Activated CD8-positive, alpha-beta memory T cell treated with anti-CD3 and anti-CD28 coated beads for 1 hour (primary cell): ENCODE results near the gene KANK2.
"Not testable (repeated sequence)": the region's sequence is repeated elsewhere in the genome, so short reads cannot be mapped to it uniquely, and the experiment has no call there.

ENCODE experiments used
- DNase-seq, 2 donors: peaks; one replicate each; pipeline ENCODE4 v3.0.0-alpha.2; 2020; ENCODE audit warnings: low read depth in 1 of 2; ENCODE audit errors: extremely low read depth in 1 of 2

The KANK2 gene

DNA sequence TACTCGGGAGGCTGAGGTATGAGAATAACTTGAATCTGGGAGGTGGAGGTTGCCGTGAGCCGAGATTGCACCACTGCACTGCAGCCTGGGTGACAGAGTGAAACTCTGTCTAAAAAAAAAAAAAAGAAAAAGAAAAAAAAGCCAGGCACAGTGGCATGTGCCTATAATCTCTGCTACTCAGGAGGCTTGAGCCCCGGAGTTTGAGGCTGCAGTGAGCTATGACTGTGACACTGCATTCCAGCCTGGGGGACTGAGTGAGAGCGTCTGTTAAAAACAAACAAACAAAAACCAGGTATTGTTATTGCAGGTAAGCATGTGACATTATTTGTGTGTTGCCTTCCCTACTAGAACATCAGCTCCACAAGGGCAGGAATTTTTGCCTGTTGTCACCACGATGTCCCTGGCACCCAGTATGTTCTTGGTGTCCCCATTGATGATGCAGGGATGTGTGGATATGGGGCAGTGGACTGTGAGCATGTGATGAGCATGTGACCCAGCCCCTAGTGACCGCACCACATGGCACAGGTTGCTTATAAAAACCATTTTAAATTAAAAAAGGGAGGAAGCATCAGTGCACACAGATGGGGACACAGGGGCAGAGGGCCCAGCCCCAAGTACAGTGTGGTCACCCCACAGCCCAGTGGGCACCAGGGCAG lies 1.6 kb upstream of the KANK2 start:
- no peak for DNase-seq

DNA sequence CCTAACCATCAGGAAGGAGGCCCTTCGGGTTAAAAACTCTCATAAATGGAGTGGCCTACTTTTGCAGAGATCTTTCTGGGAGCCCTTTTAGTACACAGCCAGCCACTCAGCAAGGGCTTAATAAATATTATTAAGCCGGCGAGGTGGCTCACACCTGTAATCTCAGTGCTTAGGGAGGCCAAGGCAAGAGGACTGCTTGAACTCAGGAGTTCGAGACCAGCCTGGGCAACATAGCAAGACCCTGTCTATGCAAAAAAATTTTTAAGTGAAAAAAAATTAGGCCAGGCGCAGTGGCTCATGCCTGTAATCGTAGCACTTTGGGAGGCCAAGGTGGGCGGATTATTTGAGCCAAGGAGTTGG lies 810 bp upstream of the KANK2 start:
- no peak for DNase-seq

GRCh38 chr19:11196406-11197287 lies 698 bp downstream of the KANK2 start:
- no peak for DNase-seq

DNA sequence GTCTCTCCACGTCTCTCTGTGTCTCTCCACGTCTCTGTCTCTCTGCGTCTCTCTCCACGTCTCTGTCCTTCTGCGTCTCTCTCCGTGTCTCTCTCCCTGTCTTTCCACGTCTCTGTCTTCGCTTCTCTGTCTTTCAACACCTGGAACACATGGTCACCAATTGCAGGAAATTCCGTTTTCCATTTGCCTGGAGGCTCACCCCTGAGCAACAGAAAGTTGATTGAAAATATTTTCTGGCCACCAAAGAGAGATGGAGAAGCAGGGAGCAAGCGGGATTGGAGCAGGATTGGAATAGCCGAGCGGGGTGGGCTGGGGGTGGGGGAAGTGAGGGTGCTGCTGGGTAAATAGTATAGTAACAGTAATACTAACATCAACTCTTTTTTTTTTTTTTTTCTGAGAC lies 1.7 kb downstream of the KANK2 start:
- DNase-seq, result no peak

DNA sequence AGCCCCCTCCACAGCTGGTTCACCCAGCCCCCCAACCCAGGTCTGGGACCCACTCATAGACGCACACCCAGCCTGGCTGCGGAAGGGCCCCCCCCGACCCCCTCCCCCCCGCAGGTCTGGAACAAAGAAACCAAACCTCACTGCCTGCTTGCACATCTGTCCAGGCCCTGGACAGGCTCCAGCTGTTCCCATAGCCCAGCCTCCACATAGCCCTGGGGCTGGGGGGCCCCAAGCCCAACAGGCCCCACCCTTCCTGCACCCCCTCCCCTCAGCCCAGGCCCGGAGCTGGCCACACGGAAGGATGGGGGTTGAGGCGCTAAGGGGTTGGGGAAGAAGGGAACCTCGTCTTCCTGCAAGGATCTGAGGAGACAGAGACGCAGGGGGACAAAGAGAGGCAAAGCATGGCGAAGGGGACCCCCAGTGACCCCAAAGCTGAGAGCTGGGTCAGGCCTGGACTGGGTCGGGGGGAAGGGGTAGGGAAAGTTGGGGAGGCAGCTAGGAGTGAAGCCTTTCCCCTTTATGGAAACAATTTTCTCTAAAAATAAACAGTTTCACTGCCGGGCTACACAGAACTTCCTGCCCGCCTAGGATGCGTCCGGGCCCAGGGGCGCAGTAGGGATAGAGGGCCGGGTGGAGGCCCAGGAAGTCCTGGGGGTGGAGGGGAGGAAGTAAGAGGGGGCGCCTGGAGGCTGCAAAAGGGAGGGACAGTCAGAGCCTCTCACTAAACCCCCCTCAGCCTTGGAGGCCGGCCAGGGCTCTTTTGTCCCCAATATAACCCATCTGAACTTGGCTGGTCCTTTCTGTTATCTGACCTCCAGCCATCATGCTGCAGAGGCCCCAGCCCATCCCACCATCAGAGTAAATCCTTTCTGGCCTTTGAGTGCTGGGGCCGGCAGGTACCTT lies 2.4 kb downstream of the KANK2 start:
- no peak for DNase-seq

DNA sequence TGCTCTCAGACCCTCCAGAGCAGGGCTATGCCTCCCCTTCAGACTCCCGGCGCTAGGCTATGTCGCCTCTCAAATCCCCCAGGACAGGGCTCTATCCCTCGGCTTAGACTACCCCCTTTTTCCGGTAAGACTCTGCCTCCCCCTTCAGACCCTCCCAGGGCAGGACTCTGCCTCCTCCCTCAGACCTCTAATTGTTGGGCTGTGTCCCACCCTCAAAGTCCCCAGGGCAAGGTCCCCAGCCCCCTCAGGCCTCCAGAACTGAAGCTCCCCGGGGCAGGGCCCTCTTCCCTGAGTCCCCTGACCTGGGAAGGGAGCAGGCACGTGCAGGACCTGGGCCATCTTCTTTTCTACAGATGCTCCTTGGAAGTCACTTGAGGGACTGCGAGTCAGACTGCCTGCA lies 3.2 kb downstream of the KANK2 start:
- no peak for DNase-seq

- DNase-seq, result no peak
Measured at GRCh38 chr19:11192957-11193939, 4.1 kb downstream of the KANK2 start.

DNA sequence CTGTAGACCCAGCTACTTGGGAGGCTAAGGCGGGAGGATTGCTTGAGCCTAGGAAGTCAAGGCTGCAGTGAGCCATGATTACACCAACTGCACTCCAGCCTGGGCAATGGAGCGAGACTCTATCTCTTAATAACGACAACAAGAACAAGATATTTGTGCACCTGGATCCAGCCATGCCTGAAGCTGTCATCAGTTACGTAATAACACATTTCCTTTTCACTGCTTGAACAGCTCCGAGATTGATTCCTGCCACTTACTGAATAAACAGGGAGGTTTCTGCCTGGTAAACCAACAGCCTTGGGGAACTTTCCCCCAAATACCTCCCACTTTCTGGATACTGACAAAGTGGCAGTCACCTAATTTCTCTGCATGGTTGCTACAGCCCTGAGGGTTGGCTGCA lies 5.4 kb downstream of the KANK2 start:
- DNase-seq, result no peak

- DNase-seq, result no peak
Measured at GRCh38 chr19:11191273-11191755, 6.0 kb downstream of the KANK2 start.

DNA sequence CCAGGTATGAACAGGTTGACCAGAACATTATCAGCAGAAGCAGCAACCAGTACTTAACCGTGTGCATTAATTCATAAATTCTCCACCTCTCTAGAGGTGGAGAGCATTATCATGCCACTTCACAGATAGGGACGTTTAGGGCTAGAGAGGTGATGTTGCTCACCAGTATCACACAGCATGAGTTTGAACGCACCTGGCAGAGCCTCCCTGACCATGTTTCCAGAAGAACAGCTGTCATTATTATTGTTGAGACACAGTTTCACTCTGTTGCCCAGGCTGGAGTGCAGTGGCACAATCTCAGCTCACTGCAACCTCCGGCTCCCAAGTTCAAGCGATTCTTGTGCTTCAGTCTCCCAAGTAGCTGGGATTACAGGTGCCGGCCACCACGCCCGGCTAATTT lies 6.8 kb downstream of the KANK2 start:
- no peak for DNase-seq

DNA sequence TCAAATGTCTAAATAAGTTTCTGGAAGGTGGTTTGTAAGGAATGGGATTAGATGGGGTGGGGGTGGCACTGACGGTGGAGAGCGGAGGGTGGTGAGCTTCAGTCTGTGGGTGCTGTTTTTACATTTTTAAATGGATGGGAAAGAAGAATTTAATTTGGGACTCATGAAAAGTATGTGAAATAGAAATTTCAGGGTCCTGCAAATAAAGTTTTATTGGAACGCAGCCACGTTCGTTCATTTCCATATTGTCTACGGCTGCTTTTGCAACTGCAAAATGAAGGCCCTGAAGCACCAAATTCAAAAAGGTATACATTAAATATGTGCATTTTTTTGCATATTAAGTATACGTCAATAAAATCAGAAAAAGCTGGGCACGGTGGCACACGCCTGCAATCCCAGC lies 9.9 kb downstream of the KANK2 start:
- DNase-seq, result no peak

GRCh38 chr19:11182994-11183393 lies 14.4 kb downstream of the KANK2 start:
- no peak for DNase-seq

GRCh38 chr19:11181488-11181887 lies 15.9 kb downstream of the KANK2 start:
- DNase-seq, result no peak

- DNase-seq, result not testable (repeated sequence)
Measured at GRCh38 chr19:11180975-11181374, 16.4 kb downstream of the KANK2 start.

- DNase-seq, result no peak
Measured at GRCh38 chr19:11180346-11180745, 17.0 kb downstream of the KANK2 start.

GRCh38 chr19:11179716-11180297 lies 17.5 kb downstream of the KANK2 start:
- no peak for DNase-seq

- DNase-seq, result not testable (repeated sequence)
Measured at GRCh38 chr19:11179145-11179465, 18.2 kb downstream of the KANK2 start.

- DNase-seq, result no peak
Measured at GRCh38 chr19:11177592-11177991, 19.8 kb downstream of the KANK2 start.

- DNase-seq, result no peak
Measured at GRCh38 chr19:11176466-11177193, 20.7 kb downstream of the KANK2 start.
